Testis (tissue), 3 donors: ENCODE data around the gene APCDD1L. TPM values are rescaled to one million over a fixed set of nuclear protein-coding genes. Genes with fewer than 3 reads are reported as not detected.

ENCODE experiments used
- DNase-seq: peaks from one replicate; pipeline ENCODE4 v3.0.0-alpha.2; 2019
- H3K27ac ChIP-seq, 2 donors: fragments of 200-600 bp; sonication (generic); one replicate each; pipeline ENCODE4 v1.5.1; 2019
- H3K27me3 ChIP-seq: fragments of 200-600 bp; sonication (generic); one replicate; pipeline ENCODE4 v1.5.1; 2019
- H3K36me3 ChIP-seq: fragments of 200-600 bp; sonication (generic); one replicate; pipeline ENCODE4 v1.5.1; 2017; ENCODE audit warnings: low read depth; ENCODE audit errors: missing control alignments
- H3K4me1 ChIP-seq: fragments of 200-600 bp; sonication (generic); one replicate; pipeline ENCODE4 v1.5.1; 2019
- H3K4me3 ChIP-seq, 2 donors: fragments of 200-600 bp; sonication (generic); one replicate each; pipeline ENCODE4 v1.5.1; 2017 to 2019
- H3K9me3 ChIP-seq: fragments of 200-600 bp; sonication (generic); one replicate; pipeline ENCODE4 v1.5.1; 2017
- POLR2A ChIP-seq: fragments of 450-650 bp; IDR thresholded peaks from one replicate; pipeline ENCODE4 v1.6.1; 2017; ENCODE audit warnings: antibody characterized with exemption, mild to moderate bottlenecking, moderate library complexity
- WGBS, 2 donors: methylation state at CpG; one replicate each; pipeline ENCODE4 v1.1.5; 2018; 5-methylcytosine and 5-hydroxymethylcytosine counted together
- intact Hi-C: fragments of 100-400 bp; cut with DNase I; formaldehyde crosslinking; loops from one replicate; pipeline ENCODE4 v1.15.1; 2023; ENCODE audit warnings: low total_unique reads
- polyA plus RNA-seq: library from polyadenylated mRNA; stranded (reverse); fragments of 350-450 nt; fragmentation: Illumina TruSeq; extraction: RNeasy Lipid Tissue Mini Kit (QIAGEN cat#74804); gene quantifications from one replicate; pipeline ENCODE4 v1.2.3, GENCODE V29; 2014; ENCODE audit warnings: low read depth, low replicate concordance; ENCODE audit not compliant: insufficient read depth
- total RNA-seq, 2 donors: library from RNA; depleted of rRNA; stranded (reverse); fragments of >200 nt; gene quantifications; one replicate each; pipeline ENCODE4 v1.2.3, GENCODE V29; 2016
- TF ChIP-seq, protein P1 (sequence below), 3 experiments: fragments of 450-650 bp in 2 of 3; fragments of 200-600 bp in 1 of 3; sonication (generic) in 1 of 3; IDR thresholded peaks; one replicate each; pipeline ENCODE4 v1.5.1; 2016 to 2019; ENCODE audit warnings: antibody characterized with exemption in 3 of 3, mild to moderate bottlenecking in 2 of 3, moderate library complexity in 1 of 3

Gene APCDD1L
- total and polyA plus RNA-seq, 3 donors from 2014 or later = 0.12 to 0.20 TPM; not detected in 1

DNA sequence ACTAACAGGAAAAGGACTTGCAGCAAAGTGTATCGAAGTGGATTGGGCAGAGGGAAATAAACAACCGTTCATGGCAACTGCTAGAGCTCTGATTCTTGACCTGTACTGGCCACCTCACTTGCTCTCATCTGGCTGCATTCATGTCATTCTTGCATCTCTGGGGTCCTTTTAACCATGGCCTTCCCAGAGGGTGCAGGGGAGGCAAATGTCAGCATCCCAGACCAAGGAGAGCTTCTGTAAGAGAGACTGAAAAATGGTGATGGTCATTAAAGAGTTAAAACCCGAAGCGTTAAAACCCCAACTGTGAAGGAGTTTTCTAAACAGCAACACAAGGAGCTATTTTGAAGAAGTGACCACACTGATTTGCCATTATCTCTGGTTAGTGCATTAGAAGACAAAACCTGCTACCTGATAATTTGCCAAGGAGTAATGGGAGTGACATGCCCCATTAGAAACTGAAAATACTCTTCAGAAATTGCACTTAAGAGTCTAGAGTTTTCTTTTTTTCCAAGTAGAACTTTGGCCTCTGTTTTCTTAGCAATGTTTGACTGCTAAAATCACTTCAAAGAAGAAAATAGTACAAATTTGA lies 62.4 kb downstream of the APCDD1L start:
- intact Hi-C loops = no loop called here
- 37 to 41% methylated on average over 4 of the region's 4 CpGs for WGBS, 2 donors

DNA sequence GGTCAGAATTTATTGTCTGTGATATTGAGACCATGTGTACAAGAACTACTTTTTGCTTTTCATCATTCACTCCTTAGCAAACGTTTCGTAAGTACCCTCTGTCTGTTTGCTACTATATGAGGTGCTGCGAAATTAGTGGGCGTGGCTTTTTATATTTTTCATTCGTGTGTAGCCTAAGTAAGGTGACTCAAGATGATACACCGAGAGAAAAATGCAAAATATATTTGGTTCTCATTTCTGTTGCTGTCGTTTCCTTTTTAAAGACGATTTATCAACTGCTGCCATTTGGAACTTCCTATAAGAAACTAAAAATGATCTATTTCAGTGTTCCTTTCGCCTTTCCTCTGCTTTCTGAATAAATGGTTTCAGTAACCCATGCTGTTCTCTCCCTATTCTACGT lies 64.9 kb downstream of the APCDD1L start:
- H3K27ac ChIP-seq = no peak overlapping the region
- DNase-seq = no peak
- H3K4me3 ChIP-seq = no peak overlapping the region
- no peaks in the 10 kb centered on the region for H3K9me3 ChIP-seq
- WGBS, 2 donors = 84 to 87% methylated on average over 10 of the region's 10 CpGs
- no peak for TF ChIP-seq POLR2A
- TF ChIP-seq, protein P1, sequence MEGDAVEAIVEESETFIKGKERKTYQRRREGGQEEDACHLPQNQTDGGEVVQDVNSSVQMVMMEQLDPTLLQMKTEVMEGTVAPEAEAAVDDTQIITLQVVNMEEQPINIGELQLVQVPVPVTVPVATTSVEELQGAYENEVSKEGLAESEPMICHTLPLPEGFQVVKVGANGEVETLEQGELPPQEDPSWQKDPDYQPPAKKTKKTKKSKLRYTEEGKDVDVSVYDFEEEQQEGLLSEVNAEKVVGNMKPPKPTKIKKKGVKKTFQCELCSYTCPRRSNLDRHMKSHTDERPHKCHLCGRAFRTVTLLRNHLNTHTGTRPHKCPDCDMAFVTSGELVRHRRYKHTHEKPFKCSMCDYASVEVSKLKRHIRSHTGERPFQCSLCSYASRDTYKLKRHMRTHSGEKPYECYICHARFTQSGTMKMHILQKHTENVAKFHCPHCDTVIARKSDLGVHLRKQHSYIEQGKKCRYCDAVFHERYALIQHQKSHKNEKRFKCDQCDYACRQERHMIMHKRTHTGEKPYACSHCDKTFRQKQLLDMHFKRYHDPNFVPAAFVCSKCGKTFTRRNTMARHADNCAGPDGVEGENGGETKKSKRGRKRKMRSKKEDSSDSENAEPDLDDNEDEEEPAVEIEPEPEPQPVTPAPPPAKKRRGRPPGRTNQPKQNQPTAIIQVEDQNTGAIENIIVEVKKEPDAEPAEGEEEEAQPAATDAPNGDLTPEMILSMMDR (IDR thresholded peaks at IDR 0.05) = no peak
- intact Hi-C loops = no loop called here
- no peaks in the 10 kb centered on the region for H3K36me3 ChIP-seq
- no peaks in the 10 kb centered on the region for H3K4me1 ChIP-seq
- no peaks in the 10 kb centered on the region for H3K27me3 ChIP-seq

More for the DNA sequence above, 62.4 kb downstream of the APCDD1L start:
- no peaks in the 10 kb centered on the region for H3K36me3 ChIP-seq
- no peaks in the 10 kb centered on the region for H3K4me1 ChIP-seq
- H3K27ac ChIP-seq = no peak overlapping the region
- H3K9me3 ChIP-seq = no peaks in the 10 kb centered on the region
- no peak for DNase-seq
- H3K4me3 ChIP-seq = no peak overlapping the region
- TF ChIP-seq POLR2A = no peak
- no peaks in the 10 kb centered on the region for H3K27me3 ChIP-seq

DNA sequence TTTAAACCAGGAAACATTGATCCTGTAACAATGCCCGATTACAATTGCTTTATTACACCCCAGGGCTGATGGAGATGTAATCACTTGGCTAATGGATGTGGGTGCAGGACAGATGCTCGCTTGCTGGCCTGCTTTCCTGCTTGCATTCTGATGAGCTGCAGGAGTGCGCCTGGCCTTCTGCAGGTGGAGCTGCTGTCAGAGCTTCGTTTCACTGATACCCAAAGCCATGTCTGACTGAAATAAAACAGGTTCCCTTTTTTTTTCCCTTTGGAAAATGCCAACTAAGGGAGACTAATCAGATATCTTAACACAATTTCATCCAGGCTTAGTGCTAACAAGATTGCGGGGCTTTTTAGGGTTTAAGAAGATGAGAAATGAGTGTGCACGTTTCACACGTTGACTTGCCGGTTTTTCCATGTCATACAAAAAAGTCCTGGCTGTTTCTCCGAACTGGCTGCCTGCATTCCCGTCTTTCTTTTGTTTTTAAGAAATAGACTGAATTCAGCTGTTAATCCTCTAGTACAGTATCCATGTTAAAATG lies 65.4 kb downstream of the APCDD1L start:
- Histone ChIP-seq H3K27ac (no peak overlapping the region), H3K9me3 (no peaks in the 10 kb centered on the region), H3K36me3 (no peaks in the 10 kb centered on the region), H3K4me3 (no peak overlapping the region), H3K27me3 (no peaks in the 10 kb centered on the region), H3K4me1 (no peaks in the 10 kb centered on the region)
- DNase-seq = no peak
- WGBS, 2 donors = 84 to 91% methylated on average over 10 of the region's 10 CpGs
- TF ChIP-seq, protein P1 (IDR thresholded peaks at IDR 0.05) = no peak
- no peak for TF ChIP-seq POLR2A
- intact Hi-C loops = no loop called here

DNA sequence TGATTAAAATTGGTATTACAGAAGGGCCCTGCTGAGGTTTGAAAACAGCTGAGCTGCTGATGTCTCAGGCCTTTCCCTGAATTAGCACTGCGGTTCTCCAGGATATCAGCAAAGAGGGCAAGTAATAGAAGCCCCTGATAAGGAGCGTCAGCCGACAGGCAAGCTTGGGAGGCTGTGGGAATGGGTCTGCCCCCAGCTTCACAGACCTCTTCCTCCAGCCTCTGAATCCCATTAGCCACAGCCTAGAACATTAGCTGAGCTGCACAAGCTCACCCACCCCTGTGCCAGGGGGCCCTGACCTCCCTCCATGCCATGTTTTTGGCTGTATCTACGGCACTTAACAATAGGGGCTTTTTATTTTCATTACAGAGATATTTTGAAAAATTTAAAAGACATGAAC lies 66.2 kb downstream of the APCDD1L start:
- Histone ChIP-seq H3K9me3 (no peaks in the 10 kb centered on the region), H3K4me3 (no peak overlapping the region), H3K36me3 (no peaks in the 10 kb centered on the region), H3K4me1 (no peaks in the 10 kb centered on the region), H3K27ac (no peak overlapping the region), H3K27me3 (no peaks in the 10 kb centered on the region)
- TF ChIP-seq, protein P1 (IDR thresholded peaks at IDR 0.05) = no peak
- no peak for TF ChIP-seq POLR2A
- intact Hi-C loops = no loop called here
- no peak for DNase-seq
- 76 to 84% methylated on average over 4 of the region's 4 CpGs for WGBS, 2 donors

DNA sequence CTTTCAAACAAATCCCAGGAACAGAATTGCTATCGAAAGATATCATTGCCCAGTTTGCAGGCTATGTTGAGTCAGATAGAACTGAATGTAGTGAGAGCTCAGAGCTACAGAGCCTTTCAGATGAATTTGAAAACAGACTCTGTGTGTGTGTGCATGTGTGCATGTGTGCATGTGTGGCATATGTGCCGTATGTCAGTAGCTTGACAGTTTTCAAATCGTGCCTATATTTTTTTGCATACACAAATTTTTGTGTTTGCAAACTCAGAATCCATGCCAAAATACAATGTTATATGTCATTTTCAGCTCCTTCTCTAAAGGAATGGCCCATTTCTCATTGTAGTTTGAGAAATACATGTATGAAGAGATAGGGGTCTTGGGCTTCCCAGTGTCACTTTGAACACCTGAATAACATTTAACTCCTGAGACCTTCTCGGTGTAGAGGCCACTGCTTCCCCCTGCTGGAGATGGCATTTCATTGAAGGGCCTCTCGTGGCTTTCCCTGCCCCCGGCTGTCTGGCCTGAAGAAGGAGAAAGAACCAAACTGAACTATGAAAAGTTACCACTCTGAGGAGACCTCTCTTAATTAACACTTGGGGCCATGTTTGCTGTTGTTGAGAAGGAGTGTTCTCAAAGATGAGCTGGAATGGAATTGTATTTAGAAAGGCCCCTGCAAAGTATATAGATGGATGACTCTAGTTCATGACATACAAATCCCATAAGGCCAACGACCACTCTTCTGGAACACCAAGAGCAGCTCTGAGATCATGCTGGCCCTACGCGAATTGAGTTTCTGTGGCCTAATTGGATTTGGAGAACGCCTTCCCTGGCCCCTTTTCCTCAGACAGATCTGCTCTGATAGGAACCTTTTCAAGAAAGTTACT lies 67.4 kb downstream of the APCDD1L start:
- DNase-seq = peak; percentile 60
- TF ChIP-seq, protein P1 (IDR thresholded peaks at IDR 0.05) = peak in 2 of 3 experiments; percentile 16 to 46
- TF ChIP-seq POLR2A = no peak
- Histone ChIP-seq H3K4me1 (no peaks in the 10 kb centered on the region), H3K27ac (no peak overlapping the region), H3K9me3 (no peaks in the 10 kb centered on the region), H3K36me3 (no peaks in the 10 kb centered on the region), H3K4me3 (no peak overlapping the region), H3K27me3 (no peaks in the 10 kb centered on the region)
- 75 to 77% methylated on average over 10 of the region's 10 CpGs for WGBS, 2 donors
- intact Hi-C loops = no loop called here
